Measurements from ENCODE around the gene TAF13.

DNA sequence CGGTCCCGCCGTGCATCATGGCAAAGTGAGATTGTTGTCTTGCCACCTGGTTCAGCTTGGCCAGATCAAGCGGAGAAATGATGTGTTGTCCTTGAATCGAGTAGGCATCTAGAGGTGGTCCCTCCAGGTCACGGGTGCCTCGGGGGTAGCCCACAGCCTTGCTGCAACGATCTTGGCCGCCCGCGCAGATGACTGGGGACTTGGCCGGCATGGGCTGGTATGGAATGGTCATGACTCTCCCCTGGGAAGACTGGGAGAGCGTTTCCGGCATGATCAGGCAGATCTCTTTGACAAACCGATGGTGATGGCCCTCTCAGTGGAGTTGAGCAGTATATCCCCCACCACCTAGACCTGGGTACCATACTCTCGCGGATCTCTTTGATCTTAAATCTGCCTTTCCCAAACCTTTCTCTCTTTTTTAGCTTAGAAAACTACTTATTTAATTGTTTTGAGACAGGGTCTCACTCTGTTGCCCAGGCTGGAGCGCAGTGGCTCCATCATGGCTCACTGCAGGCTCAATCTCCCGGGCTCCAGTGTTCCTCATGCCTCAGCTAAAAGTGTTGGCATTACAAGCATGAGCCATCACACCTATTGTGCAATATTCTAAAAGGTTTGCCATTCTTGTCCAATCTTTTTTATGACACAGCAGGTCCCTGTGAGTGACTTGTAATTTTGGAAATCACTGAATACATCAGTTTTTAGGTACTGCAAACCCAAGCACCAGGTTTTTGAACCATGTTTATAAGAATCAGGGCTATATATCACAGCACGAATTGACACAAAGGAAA, 28.8 kb upstream of the TAF13 start:
- TF ChIP-seq POLR2AphosphoS5 (IDR thresholded peaks at IDR 0.05; ENCODE audit: borderline replicate concordance, low read depth, low read length) (no peak), EZH2 (IDR thresholded peaks at IDR 0.05) (no peak)
